Measurements from ENCODE around the gene MRPS31. TPM values are rescaled to one million over a fixed set of nuclear protein-coding genes. Genes with fewer than 3 reads are reported as not detected.

The MRPS31 gene
- total and polyA plus RNA-seq, 8 donors = 6.2 to 22.8 (median 8.8) TPM

DNA sequence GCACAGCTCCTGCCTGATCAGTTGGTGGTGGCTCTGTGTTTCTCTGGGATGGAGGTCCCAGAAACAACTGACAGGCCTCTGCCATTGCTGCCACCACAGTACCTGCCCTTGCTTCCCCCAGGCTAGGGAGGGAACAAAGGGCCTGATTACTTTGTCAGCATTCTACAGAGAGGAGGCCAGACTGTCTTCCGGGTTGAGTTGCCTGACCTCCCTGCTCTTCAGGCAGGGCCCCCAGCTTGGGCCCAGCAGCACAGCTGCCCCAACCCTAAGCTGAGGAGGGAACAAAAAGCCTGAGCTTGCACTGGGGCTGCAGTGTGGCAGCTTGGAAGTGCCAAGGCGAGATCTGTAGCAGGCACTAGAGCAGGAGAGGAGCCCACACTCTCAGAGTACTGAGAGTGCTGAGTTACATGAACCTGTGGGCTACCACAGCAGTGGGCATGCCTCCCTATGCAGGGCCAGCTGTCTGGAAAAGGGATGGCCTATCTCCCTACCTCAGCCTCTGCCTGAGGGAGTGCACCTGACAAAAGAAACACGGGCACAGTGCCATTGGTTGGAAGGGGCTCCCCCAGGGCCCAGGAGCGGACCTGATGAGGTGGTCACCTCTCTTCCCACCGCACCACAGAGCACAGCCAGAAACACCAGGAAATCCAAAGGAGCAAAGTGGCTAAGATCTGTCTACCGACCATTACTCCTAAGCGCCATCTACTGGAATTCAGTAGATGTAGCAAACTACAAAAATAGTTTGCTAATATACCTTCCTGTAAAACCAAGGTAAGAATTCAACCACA, 42.9 kb upstream of the MRPS31 start:
- Histone ChIP-seq H3K4me1 (no peaks in the 10 kb centered on the region), H3K36me3 (peaks cover 0 to 22% (median 8%) of the 10 kb centered on the region in 3 donors), H3K27me3 (no peaks in the 10 kb centered on the region), H3K9me3 (no peaks in the 10 kb centered on the region), H3K4me3 (no peak overlapping the region), H3K27ac (peak overlapping the region in 1 of 4 donors; percentile 0)
- ATAC-seq (peak; percentile 74 to 96 (median 90)), FAIRE-seq (no peak), DNase-seq (peak in 1 of 6 donors; percentile 40)
- TF ChIP-seq, protein P1, sequence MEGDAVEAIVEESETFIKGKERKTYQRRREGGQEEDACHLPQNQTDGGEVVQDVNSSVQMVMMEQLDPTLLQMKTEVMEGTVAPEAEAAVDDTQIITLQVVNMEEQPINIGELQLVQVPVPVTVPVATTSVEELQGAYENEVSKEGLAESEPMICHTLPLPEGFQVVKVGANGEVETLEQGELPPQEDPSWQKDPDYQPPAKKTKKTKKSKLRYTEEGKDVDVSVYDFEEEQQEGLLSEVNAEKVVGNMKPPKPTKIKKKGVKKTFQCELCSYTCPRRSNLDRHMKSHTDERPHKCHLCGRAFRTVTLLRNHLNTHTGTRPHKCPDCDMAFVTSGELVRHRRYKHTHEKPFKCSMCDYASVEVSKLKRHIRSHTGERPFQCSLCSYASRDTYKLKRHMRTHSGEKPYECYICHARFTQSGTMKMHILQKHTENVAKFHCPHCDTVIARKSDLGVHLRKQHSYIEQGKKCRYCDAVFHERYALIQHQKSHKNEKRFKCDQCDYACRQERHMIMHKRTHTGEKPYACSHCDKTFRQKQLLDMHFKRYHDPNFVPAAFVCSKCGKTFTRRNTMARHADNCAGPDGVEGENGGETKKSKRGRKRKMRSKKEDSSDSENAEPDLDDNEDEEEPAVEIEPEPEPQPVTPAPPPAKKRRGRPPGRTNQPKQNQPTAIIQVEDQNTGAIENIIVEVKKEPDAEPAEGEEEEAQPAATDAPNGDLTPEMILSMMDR (IDR thresholded peaks at IDR 0.05) = peak in 3 of 4 donors; percentile 28 to 43 (median 34)
- intact Hi-C loops (cut with DNase I) = no loop called here
- WGBS, 2 donors = 48 to 58% methylated on average over 7 of the region's 7 CpGs

DNA sequence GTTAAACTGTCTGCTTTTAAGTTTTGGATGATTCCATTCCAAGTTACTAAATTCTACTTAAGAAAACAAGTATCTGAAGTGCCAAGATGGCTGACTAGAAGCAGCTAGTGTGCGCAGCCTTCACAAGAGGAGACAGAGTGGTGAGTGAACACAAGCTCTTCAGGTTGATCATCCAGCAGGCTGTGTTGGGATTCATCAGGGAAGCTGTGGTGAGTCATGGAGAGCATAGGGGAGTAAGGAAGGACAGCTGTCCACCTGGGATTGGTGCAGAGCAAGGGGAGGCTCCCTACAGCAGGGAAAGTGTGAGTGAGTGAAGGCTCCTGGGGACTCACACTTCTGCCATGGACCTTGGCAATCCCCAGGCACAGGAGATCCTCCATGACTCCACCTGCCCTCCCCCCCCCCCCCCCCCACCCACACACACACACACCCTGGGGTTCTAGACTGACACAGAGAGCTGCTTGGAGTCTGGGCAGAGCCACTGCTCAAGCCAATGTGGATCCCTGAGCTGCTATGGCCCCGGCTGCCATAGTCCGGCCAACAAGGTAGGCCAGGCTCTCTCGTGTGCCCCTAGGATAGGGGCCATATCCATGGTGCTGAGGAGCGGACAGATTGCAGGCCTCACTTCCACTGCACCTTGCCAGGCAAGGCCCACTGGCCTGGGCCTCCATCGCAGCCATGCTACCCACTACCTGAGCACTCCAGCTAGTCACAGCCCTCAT, 41.9 kb upstream of the MRPS31 start:
- intact Hi-C loops (cut with DNase I) = no loop called here
- Histone ChIP-seq H3K27ac (no peak overlapping the region), H3K4me3 (no peak overlapping the region), H3K9me3 (no peaks in the 10 kb centered on the region), H3K36me3 (peaks cover 0 to 29% (median 10%) of the 10 kb centered on the region in 3 donors), H3K4me1 (no peaks in the 10 kb centered on the region), H3K27me3 (no peaks in the 10 kb centered on the region)
- 98 to 100% methylated on average over 6 of the region's 6 CpGs for WGBS, 2 donors
- ATAC-seq (peak; percentile 19 to 65 (median 41)), FAIRE-seq (no peak), DNase-seq (peak in 1 of 6 donors; percentile 60)
- TF ChIP-seq, protein P1 (IDR thresholded peaks at IDR 0.05) = no peak

DNA sequence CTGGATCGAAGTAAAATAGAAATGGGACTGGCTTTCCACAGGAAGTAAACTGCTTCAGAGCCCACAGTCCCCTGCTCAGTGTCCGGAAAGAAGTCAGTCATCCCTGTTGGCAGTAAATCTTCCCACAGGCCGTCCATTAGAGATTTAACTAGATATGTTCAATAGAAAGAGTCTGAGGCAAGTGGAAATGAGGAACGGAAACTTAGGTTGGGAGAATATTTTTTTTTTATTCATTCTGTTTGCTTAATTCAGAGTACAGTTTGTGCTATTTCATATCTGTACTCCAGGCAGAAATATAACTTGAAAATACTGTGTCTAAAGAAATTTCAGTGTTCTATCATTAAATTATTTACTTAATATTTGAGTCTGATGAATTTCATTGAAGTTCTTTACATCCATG, 41.1 kb upstream of the MRPS31 start:
- no peak for DNase-seq
- Histone ChIP-seq H3K4me3 (no peak overlapping the region), H3K9me3 (no peaks in the 10 kb centered on the region), H3K36me3 (peaks cover 0 to 30% (median 10%) of the 10 kb centered on the region in 3 donors), H3K27ac (peak overlapping the region in 1 of 4 donors; percentile 37), H3K4me1 (no peaks in the 10 kb centered on the region), H3K27me3 (no peaks in the 10 kb centered on the region)
- TF ChIP-seq, protein P1 (IDR thresholded peaks at IDR 0.05) = no peak
- FAIRE-seq = no peak
- no peak for ATAC-seq
- intact Hi-C loops (cut with DNase I) = no loop called here
- WGBS, 2 donors = 51 to 66% methylated on average over 4 of the region's 4 CpGs

DNA sequence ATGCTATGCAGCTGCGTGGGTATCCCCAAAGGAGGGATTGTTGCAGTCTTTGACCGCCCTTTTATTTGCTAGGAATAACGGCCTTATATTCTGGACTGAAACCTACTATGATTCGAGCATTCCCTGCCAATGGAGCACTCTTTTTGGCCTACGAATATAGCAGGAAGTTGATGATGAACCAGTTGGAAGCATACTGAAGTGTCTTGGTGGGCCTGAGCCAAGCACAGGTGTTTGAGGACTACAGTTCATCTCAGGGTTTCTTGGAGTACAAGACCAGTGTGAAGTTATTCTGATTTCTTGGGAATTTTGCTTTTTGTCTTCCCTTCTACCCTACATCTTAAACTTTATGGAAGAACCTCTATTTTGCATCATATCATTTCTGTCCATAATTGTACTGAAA, 38.5 kb upstream of the MRPS31 start:
- DNase-seq (no peak), ATAC-seq (no peak), FAIRE-seq (no peak)
- no peak overlapping the region for H3K27ac ChIP-seq
- TF ChIP-seq, protein P1 (IDR thresholded peaks at IDR 0.05) = no peak
- WGBS, 2 donors = 88 to 91% methylated on average over 5 of the region's 5 CpGs
- H3K4me1 ChIP-seq = peaks cover 4 to 17% (median 13%) of the 10 kb centered on the region in 3 donors
- H3K36me3 ChIP-seq = peaks cover 0 to 43% (median 10%) of the 10 kb centered on the region in 3 donors
- intact Hi-C loops (cut with DNase I) = no loop called here
- H3K4me3 ChIP-seq = no peak overlapping the region
- H3K9me3 ChIP-seq = no peaks in the 10 kb centered on the region
- H3K27me3 ChIP-seq = no peaks in the 10 kb centered on the region

Measured in pancreas (tissue), 10 donors.